NOMO-1 treated with dmso at 0.1 percent for 144 hours (cell line): ENCODE data around the gene PRDM16.

Experiments used
- DNase-seq: peaks from one replicate; lab custom pipeline; 2025; ENCODE audit not compliant: unreplicated experiment; lab: John Stamatoyannopoulos, UW

PRDM16 gene

GRCh38 chr1:3068564-3069431 lies at the start of gene PRDM16:
TSS of gene PRDM16 (plus strand) at chr1:3069203. CDS start at chr1:3069260, 57 bp downstream.
- DNase-seq: no peak

- no peak for DNase-seq
These were observed 49.4 kb upstream of the PRDM16 start for GRCh38 chr1:3019516-3020051.

- no peak for DNase-seq
These were observed 48.6 kb upstream of the PRDM16 start for GRCh38 chr1:3020263-3020909.

GRCh38 chr1:3021233-3021671 lies 47.8 kb upstream of the PRDM16 start, which contains the start of gene ACTRT2:
TSS of gene ACTRT2 (plus strand) at chr1:3021467. CDS start at chr1:3021687, 220 bp downstream.
- DNase-seq: no peak

GRCh38 chr1:3021801-3022401 lies 47.1 kb upstream of the PRDM16 start:
- no peak for DNase-seq

GRCh38 chr1:3022511-3022973 lies 46.5 kb upstream of the PRDM16 start:
- DNase-seq: no peak

GRCh38 chr1:3022976-3023375 lies 46.0 kb upstream of the PRDM16 start:
- DNase-seq: no peak

- DNase-seq: no peak
These were observed 45.0 kb upstream of the PRDM16 start for GRCh38 chr1:3024019-3024418.

GRCh38 chr1:3024588-3024987 lies 44.4 kb upstream of the PRDM16 start:
- DNase-seq: no peak

- DNase-seq: no peak
These were observed 42.9 kb upstream of the PRDM16 start for GRCh38 chr1:3026124-3026523.

- DNase-seq: no peak
These were observed 42.2 kb upstream of the PRDM16 start for GRCh38 chr1:3026581-3027391.

GRCh38 chr1:3027611-3028371 lies 41.2 kb upstream of the PRDM16 start:
- no peak for DNase-seq

GRCh38 chr1:3028531-3029282 lies 40.3 kb upstream of the PRDM16 start:
- no peak for DNase-seq

GRCh38 chr1:3029481-3029961 lies 39.5 kb upstream of the PRDM16 start:
- no peak for DNase-seq

- no peak for DNase-seq
These were observed 38.9 kb upstream of the PRDM16 start for GRCh38 chr1:3029991-3030662.

- DNase-seq: no peak
These were observed 38.2 kb upstream of the PRDM16 start for GRCh38 chr1:3030663-3031381.

- no peak for DNase-seq
These were observed 37.4 kb upstream of the PRDM16 start for GRCh38 chr1:3031401-3032221.
